NCI-H2081 (cell line): ENCODE results near the gene BNC2.
A peak's percentile ranks its signal among the peaks of the same experiment; 100 is the strongest.

Experiments used
- DNase-seq, 2 experiments: peaks; one replicate each; lab custom pipeline; 2025; lab: John Stamatoyannopoulos, UW

BNC2 gene

GRCh38 chr9:16755467-16756160, 114.9 kb downstream of the BNC2 start:
- DNase-seq = no peak

- no peak for DNase-seq
Observed at GRCh38 chr9:16754662-16755061, 115.8 kb downstream of the BNC2 start.

DNA sequence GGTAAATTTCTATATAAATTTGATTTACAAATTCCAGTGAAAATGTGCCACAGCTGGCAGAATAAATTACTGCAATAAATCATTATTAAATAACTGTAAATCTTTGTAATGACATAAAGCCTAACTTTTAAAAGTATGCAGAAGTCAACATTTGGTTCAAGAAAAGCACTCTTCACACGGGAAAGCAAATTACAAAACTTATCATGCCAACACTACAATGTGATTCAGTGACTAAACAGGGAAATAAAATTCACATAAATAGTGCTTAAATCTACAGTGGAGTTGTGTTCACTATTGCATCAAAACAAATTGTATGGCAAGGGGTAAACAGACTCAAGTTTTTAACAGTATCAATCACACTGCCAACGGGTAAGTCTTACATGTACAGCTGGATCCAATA, 117.2 kb downstream of the BNC2 start:
- DNase-seq = no peak

DNA sequence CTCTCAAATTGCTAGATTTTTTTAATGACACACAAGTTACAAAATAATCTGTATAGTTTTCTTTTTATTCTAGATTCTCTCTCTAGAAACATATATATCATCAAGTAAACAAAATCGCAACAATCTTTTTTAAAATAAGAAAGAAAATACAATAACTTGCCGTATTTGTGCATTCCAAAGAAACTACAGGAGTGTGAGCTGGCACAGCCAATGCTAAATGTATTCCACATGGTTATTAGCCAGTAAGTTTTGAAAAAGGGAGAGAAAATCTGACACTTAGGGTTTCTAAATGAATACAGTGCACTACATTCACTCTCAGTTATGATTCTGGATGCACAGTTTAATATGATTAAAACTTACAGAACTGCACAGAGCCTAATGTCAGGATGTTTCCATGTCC, 117.9 kb downstream of the BNC2 start:
- no peak for DNase-seq

- no peak for DNase-seq
Observed at GRCh38 chr9:16750553-16750952, 119.9 kb downstream of the BNC2 start.

DNA sequence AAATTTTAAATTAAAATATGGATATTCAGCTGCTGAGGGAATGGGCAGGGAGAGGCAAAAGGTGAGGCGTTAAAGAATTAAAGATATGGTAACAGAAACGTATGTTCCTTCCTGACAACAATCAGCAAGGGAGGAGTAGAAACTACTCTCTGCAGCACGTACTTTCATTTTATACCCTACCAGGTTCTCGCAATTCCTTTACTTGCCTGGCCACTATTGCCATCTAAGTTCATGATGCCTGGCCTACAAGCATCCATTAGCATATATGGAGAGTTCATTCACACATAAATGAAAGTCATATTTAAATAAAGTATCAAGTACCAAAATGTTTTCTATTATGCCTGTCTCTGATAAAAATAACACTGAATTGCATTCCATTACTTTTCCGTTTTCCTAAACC, 125.1 kb downstream of the BNC2 start:
- no peak for DNase-seq

GRCh38 chr9:16744394-16744793, 126.1 kb downstream of the BNC2 start:
- DNase-seq = no peak

DNA sequence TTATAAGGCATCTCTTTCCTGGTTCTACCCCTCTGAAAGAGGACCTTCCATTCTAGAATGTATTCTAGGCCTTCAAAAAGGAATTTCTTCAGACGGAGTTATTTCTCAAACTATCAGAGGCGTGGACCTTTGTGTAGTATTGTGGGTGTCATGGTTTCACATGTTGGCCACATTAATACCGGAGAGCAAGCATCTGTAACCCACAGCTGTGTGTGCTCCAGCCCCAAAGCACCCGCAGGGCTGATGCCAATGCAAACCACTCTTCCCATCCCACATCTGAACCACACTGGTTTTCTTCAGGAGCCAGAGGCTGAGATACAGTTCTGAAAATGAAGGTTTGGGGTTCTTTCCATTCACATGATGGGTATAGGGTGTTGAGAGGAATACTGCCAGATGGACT, 127.1 kb downstream of the BNC2 start:
- no peak for DNase-seq

DNA sequence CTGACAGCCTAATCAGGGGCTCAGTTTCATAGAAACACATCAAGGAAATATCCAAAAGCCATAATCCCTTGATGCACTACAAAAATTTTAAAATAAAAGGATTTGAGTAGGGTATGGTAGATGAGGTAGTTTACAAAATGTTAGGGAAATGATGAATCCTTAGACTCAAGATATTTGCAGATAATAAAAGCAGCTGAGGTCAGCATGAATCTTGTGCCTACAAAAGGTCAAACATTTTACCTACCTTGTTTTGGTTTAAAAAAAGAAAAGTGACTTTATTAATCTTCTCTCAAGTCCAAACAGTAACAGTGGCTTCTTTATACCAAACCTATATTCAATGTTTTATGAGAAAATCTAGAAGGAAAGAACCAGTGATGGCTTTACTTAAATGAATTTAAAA, 135.5 kb downstream of the BNC2 start:
- DNase-seq = no peak

DNA sequence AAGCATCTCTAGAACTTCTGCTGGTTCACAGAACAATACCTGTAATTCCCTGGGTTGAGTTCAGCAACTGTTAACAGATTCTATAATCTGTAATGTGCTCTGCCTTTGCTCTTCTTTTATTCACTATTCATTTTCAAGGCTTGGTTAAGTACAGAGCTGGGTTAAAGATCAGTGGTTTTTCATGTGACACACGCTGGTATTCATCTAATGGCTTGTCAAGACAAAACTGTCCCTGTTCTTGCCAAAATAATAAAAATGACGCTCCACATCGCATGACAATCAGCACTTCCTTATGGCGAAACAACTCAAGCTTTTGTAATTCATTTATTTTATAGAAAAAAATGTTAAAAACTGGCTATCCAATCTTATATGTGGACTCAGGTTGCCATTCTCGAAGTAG, 137.9 kb downstream of the BNC2 start:
- DNase-seq = no peak

DNA sequence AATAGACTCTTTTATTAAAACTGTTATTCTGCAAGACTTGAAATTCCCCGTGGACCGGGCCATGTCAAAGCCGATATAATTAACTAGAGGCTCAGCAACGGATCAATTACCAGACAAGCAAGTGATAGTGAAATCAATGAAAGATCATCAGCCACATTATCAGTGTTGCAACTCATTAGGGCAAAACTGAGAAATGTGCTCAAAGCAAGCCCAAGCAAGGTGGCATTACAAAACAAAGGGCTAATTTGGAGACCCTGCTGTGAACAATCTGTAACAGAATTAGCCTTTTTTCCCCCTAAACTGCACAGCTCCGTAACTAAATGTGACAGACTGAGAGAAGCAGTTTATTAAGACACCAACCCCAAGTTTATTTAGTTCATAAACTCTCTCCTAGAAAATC, 140.3 kb downstream of the BNC2 start:
- DNase-seq = no peak

DNA sequence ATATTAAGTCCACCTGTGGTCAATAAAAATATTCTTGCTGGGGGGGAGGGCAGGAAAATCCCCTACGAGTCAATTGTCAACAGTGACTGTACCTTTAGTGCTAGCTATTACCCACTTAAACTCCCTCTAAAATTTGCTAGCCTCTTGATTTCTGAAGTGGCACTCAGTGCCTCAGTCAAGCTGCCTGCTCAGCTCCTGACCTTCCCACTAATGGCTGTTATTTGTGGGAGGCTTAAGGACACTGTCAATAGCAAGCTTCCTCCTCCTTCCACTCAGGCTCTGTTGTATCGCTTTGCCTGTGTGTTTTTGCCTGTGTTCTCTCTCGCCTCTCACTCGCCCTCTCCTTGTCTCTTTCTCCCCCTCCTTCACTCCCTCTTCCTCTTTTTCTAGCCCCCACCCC, 140.8 kb downstream of the BNC2 start:
- DNase-seq = peak in 1 of 2 experiments; percentile 23

GRCh38 chr9:16728137-16728508, 142.3 kb downstream of the BNC2 start:
- DNase-seq = no peak

GRCh38 chr9:16727452-16728136, 142.9 kb downstream of the BNC2 start:
- DNase-seq = no peak

GRCh38 chr9:16726718-16727451, 143.6 kb downstream of the BNC2 start:
- peak; percentile 42 to 60 for DNase-seq

- DNase-seq = peak in 1 of 2 experiments; percentile 6
Observed at GRCh38 chr9:16726029-16726428, 144.4 kb downstream of the BNC2 start.

DNA sequence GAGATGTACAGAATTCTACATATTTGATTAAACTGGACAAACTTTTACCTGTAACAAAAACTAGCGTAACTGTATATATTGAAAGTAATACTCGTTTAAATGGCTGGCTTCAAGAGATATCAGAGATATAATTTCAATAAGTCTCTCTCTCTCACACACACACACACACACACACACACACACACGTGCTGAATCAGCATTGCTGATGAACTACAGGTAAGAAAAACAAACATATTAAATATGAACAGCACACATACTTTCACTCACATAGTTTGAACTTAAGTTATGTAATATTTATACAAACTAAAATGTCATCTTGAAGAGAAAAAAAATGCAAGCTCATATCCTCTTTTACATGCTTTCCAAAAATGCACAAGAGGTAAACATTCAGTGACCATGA, 145.4 kb downstream of the BNC2 start:
- DNase-seq = no peak

DNA sequence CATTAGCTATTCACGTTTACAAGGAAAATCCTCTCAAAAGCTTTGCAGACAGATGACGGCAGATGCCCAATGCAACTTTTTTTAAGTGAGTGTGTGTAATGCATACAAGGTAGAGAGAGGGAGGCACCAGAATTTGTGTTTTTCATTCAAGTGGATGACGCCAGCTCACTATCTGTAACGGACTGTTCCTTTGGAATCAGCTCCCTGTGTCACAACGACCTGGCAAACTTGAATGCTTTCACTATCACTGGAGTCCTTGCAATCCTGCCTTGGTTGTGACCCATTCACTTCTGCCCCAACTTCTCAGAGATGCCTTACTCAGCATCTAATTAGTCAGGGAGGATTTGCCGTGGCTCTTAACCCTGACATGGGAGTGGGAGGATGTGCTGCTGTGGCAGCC, 148.5 kb downstream of the BNC2 start:
- DNase-seq = no peak

DNA sequence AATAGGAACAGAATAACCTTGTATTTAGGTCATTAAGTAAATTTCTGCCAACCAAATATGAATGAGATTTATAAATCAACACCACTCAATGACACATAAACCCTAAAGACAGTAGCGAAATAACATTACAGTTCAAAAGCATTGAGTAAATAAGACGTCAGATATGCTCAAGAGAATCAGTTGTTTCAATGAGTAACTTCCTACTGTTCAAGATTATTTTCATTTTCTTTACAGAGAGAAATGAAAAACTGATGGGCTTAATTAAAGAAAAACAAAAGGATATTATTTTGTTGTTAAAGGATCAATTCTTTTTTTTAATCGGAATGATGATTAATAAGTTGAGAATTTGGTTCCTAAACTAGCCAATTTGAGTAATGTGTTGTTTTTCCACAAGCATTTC, 150.1 kb downstream of the BNC2 start:
- no peak for DNase-seq

DNA sequence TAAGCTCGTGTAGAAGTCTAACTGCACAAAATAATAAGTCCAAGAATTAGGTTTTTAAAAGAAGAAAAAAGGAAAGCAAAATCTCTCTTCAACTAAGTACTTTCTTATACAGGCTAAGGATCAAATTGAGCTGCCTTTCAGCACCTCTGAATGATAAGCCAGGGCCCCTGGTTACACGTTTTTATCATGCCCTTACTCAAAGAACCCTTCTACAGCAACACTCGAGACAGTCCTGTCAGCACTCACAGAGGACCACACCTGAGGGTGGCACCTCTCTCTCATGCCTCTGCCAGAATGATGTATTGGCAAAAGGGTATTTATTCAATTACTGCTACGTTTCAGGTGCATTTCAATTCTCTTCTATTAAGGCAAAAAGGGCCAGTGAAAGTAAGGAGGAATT, 150.5 kb downstream of the BNC2 start:
- DNase-seq = no peak

GRCh38 chr9:16718952-16719351, 151.5 kb downstream of the BNC2 start:
- no peak for DNase-seq

- no peak for DNase-seq
Observed at GRCh38 chr9:16718296-16718695, 152.2 kb downstream of the BNC2 start.

- no peak for DNase-seq
Observed at GRCh38 chr9:16716601-16717000, 153.9 kb downstream of the BNC2 start.
